H1 (cell line): ENCODE measurements around the gene CD34.
"Not testable (repeated sequence)": the region's sequence is repeated elsewhere in the genome, so short reads cannot be mapped to it uniquely, and the experiment has no call there.

ENCODE experiments used
- CBX5 ChIP-seq: fragments of 300-800, 300-1000 bp; sonication (generic); IDR thresholded peaks from 2 replicates; pipeline ENCODE4 v1.7.1; 2016; ENCODE audit warnings: antibody characterized with exemption, low read length, low read depth
- EZH2 ChIP-seq: fragments of 200-600 bp; sonication (generic); IDR thresholded peaks from 2 replicates; pipeline ENCODE4 v1.7.1; 2012; ENCODE audit warnings: low read depth, mild to moderate bottlenecking, moderate library complexity, low read length, inconsistent platforms; ENCODE audit not compliant: severe bottlenecking
- KDM5A ChIP-seq: fragments of 200-600 bp; IDR thresholded peaks from 2 replicates; pipeline ENCODE4 v1.7.1; 2012; ENCODE audit warnings: mild to moderate bottlenecking, low read length, inconsistent platforms, mixed read lengths
- PHF8 ChIP-seq: fragments of 200-600 bp; sonication (generic); conservative IDR thresholded peaks from 2 replicates; pipeline ENCODE4 v1.7.1; 2012; ENCODE audit warnings: low read depth, mild to moderate bottlenecking, inconsistent platforms, low read length, moderate library complexity
- POLR2A ChIP-seq, 2 experiments: IDR thresholded peaks; 1 replicate in 1 of 2; 2 replicates in 1 of 2; pipeline ENCODE4 v1.6.1; 2011; ENCODE audit warnings: low read depth in 2 of 2, low read length in 2 of 2, mild to moderate bottlenecking in 2 of 2; ENCODE audit errors: control extremely low read depth in 1 of 2
- RAD21 ChIP-seq, 2 experiments: IDR thresholded peaks in 1 of 2; conservative IDR thresholded peaks in 1 of 2; 2 replicates each; pipeline ENCODE4 v1.6.1; 2011; ENCODE audit warnings: low read depth in 2 of 2, low read length in 2 of 2, improper control_type of control experiment in 1 of 2, inconsistent platforms in 1 of 2, mild to moderate bottlenecking in 1 of 2, moderate library complexity in 1 of 2
- RFX5 ChIP-seq: IDR thresholded peaks from 2 replicates; pipeline ENCODE4 v1.6.1; 2011; ENCODE audit warnings: low read depth, low read length, improper control_type of control experiment, borderline replicate concordance
- TF ChIP-seq, protein P1 (sequence below), 3 experiments: IDR thresholded peaks; 1 replicate in 2 of 3; 2 replicates in 1 of 3; pipeline versions ENCODE4 v1.5.1 to v1.6.1; 2011; ENCODE audit warnings: low read length in 3 of 3, mild to moderate bottlenecking in 3 of 3, inconsistent platforms in 2 of 3, low read depth in 1 of 3, moderate library complexity in 1 of 3; ENCODE audit not compliant: insufficient read depth in 1 of 3; ENCODE audit errors: control extremely low read depth in 1 of 3
- TF ChIP-seq, protein P2 (sequence below): IDR thresholded peaks from 2 replicates; pipeline ENCODE4 v1.6.1; 2012; ENCODE audit warnings: inconsistent platforms
- TF ChIP-seq, protein P3 (sequence below): IDR thresholded peaks from 2 replicates; pipeline ENCODE4 v1.6.1; 2011; ENCODE audit warnings: low read depth, mild to moderate bottlenecking, low read length; ENCODE audit not compliant: insufficient read depth

DNA sequence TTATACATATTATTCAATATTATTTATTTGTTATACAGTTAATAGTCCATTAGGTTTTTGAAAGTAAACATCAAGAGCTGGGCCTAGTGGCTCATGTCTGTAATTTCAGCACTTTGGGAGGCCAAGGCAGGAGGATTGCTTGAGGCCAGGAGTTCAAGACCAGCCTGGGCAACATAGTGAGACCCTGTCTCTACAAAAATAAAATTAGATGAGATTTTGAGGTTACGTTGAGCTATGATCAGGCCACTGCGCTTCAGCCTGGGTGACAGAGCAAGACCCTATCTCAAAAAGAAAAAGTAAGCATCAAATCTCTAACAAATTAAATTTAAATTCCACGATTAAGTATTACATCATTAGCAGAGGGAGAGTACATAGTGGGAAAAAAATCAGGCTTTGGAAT, 15.0 kb upstream of the CD34 start:
- TF ChIP-seq PHF8; CBX5; POLR2A (IDR thresholded peaks at IDR 0.05; ENCODE audit: control extremely low read depth in 1 of 2, low read depth in 2 of 2, low read length in 2 of 2); KDM5A; EZH2; RFX5; RAD21 (IDR thresholded peaks at IDR 0.05 in 1 of 2, conservative IDR thresholded peaks at IDR 0.05 in 1 of 2; ENCODE audit: low read depth in 2 of 2, low read length in 2 of 2): not testable (repeated sequence)
- TF ChIP-seq, protein P1, sequence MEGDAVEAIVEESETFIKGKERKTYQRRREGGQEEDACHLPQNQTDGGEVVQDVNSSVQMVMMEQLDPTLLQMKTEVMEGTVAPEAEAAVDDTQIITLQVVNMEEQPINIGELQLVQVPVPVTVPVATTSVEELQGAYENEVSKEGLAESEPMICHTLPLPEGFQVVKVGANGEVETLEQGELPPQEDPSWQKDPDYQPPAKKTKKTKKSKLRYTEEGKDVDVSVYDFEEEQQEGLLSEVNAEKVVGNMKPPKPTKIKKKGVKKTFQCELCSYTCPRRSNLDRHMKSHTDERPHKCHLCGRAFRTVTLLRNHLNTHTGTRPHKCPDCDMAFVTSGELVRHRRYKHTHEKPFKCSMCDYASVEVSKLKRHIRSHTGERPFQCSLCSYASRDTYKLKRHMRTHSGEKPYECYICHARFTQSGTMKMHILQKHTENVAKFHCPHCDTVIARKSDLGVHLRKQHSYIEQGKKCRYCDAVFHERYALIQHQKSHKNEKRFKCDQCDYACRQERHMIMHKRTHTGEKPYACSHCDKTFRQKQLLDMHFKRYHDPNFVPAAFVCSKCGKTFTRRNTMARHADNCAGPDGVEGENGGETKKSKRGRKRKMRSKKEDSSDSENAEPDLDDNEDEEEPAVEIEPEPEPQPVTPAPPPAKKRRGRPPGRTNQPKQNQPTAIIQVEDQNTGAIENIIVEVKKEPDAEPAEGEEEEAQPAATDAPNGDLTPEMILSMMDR (IDR thresholded peaks at IDR 0.05; ENCODE audit: control extremely low read depth in 1 of 3, insufficient read depth in 1 of 3, low read depth in 1 of 3, low read length in 3 of 3) = not testable (repeated sequence)
- TF ChIP-seq, protein P2, sequence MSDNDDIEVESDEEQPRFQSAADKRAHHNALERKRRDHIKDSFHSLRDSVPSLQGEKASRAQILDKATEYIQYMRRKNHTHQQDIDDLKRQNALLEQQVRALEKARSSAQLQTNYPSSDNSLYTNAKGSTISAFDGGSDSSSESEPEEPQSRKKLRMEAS = not testable (repeated sequence)
- TF ChIP-seq, protein P3, sequence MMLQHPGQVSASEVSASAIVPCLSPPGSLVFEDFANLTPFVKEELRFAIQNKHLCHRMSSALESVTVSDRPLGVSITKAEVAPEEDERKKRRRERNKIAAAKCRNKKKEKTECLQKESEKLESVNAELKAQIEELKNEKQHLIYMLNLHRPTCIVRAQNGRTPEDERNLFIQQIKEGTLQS = not testable (repeated sequence)
